Astrocyte of the cerebellum (primary cell): Measurements from ENCODE around the gene SLC26A4.

Experiments used
- DNase-seq: peaks from one replicate; pipeline ENCODE4 v3.0.0-alpha.2; 2011; ENCODE audit warnings: low read depth
- H3K4me3 ChIP-seq: 2 replicates; pipeline ENCODE4 v1.5.1; 2011; ENCODE audit warnings: mild to moderate bottlenecking, low read depth, low read length, moderate library complexity
- CTCF ChIP-seq: IDR thresholded peaks from 2 replicates; pipeline ENCODE4 v1.5.1; 2012; ENCODE audit warnings: low read length, low read depth, moderate library complexity, mild to moderate bottlenecking; ENCODE audit errors: missing control alignments
- in situ Hi-C: cut with HindIII; loops from 2 replicates; pipeline ENCODE4 v1.10.0; 2017; ENCODE audit warnings: low sequenced_read_pairs

SLC26A4 gene

DNA sequence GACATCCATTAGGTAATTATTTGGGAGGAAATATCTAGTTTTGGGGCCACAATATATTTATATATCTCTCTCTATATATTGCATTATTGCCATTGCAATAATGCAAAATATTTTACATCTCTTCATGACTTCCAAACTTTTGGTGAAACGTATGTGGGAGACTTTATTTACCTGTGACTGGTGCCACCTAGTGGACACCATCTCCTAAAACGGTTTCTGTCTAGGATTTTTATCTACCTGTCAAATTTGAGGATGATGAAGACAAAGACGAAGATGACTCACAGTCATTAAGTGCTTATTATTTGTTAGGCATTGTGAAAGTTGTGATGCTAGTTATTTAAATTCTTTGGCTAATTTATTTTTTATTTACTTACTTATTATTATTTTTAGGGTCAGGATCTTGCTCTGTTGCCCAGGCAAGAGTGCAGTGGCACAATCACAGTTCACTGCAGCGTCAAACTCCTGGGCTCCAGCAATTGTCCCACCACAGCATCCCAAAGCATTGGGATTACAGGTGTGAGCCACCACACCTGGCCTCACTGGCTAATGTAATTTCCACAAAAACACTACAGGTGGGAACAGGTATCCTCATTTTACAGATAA lies 64.6 kb downstream of the SLC26A4 start:
- DNase-seq = peak; percentile 58
- H3K4me3 ChIP-seq = no peak overlapping the region
- in situ Hi-C loops = loop anchor here (5.0 to 25.0 kb wide), 2 partner anchors 263 to 538 kb away; no protein-coding TSS in a partner anchor
- TF ChIP-seq CTCF = peak; percentile 56

DNA sequence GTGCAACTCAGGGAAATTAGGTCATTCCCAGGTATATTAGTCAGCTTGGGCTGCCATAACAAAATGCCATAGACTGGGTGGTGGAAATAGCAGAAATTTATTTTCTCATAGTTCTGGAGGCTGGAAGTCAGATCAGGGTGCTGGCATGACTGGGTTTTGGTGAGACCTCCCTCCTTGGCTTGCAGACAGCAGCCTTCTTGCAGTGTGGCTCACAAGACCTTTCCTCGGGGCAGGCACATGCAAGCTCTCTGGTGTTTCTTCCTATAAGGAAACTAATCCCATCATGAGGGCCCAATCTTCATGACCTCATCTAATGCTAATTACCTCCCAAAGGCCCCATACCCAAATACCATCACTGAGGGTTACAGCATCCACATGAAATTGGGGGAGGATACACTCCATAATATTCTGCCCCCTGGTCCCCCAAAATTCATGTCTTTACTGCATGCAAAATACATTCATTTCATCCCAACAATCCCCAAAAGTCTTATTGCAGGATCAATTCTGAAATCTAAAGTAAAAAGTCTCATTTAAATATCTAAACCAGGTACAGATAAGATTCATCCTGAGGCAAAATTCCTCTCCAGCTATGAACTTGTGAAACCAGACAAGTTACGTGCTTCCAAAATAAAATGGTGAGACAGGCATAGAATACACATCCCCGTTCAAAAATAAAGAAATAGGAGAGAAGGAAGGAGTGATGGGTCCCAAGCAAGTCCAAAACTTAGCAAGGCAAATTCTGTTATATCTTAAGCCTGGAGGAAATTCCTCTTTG lies 65.9 kb downstream of the SLC26A4 start:
- no peak overlapping the region for H3K4me3 ChIP-seq
- TF ChIP-seq CTCF = no peak
- no peak for DNase-seq
- in situ Hi-C loops = loop anchor here (5.0 to 25.0 kb wide), 2 partner anchors 264 to 539 kb away; no protein-coding TSS in a partner anchor

DNA sequence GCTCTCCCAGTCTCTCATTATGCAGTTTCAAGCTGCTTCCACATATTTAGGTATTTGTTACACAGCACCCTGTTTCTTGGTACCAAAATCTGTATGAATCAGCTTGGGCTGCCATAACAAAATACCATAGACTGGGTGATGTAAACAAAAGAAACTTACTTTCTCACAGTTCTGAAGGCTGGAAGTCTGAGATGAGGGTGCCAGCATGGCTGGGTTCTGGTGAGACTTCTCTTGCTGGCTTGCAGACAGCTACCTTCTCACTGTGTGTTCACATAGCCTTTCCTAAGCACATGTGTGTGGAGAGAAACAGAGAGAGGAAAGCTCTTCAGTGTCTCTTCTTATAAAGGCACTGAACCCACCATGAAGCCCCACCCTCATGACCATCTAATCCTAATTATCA lies 67.6 kb downstream of the SLC26A4 start:
- H3K4me3 ChIP-seq = no peak overlapping the region
- in situ Hi-C loops = loop anchor here (5.0 to 25.0 kb wide), 2 partner anchors 266 to 541 kb away; no protein-coding TSS in a partner anchor
- no peak for TF ChIP-seq CTCF
- DNase-seq = no peak

DNA sequence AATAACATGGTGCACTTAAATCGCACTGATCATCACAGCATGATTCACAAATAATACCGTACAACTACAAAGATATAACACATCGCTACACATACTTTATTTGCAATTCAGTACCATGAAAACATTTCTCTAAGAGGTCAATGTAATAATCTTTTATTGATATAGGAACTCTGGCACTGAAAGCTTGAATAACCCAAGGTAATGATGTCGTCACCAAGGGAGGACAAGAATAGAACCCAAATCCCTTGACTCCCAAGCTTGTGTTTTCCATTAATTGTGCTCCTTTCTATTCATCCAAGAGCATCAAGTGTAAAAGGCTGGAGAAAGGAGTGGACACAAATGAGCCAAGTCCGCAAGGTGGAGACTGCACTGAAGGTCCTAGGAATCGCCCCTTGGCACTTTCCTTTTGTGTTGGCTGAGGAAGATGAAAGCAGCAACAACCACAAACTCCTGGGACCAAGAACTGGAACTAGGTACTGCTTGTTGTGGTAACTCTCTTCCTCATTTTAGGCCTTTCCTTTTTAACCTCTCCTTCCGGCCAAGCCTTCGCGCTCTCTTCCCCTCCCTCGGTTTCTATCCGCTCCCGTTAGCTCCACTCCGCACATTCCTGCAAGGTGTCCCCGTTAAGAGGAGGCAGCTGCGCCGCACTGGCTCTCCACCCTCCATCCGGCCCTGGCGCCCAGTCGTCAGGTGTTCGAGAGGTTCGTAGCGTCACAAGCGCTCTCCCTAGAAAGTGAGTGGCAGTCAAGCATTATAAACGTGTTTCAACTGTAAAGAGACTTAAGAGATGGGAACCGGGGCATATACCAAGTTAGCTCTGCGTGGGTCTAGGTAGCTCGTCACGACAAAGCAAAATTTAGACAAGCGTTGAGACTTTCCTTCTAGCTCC lies 82.3 kb downstream of the SLC26A4 start:
- peak overlapping the region; percentile 91 for H3K4me3 ChIP-seq
- TF ChIP-seq CTCF = no peak
- no peak for DNase-seq
- in situ Hi-C loops = loop anchor here (10.0 to 25.0 kb wide), 2 partner anchors 132 to 556 kb away; no protein-coding TSS in a partner anchor

- peak; percentile 84 for TF ChIP-seq CTCF
- peak within 1 kb of the TSS; percentile 91 for H3K4me3 ChIP-seq
- in situ Hi-C loops = loop anchor here (10.0 to 25.0 kb wide), 2 partner anchors 131 to 556 kb away; no protein-coding TSS in a partner anchor
- peak; percentile 92 for DNase-seq
These were observed 83.1 kb downstream of the SLC26A4 start, which contains the start of gene CBLL1 for GRCh38 chr7:107743567-107744344. TSS of gene CBLL1 (plus strand) at chr7:107744142. CDS start at chr7:107744164, 22 bp downstream.
